GM12801 (cell line): ENCODE measurements around the gene ARHGAP26.

ENCODE experiments used
- CTCF ChIP-seq: IDR thresholded peaks from one replicate; pipeline ENCODE4 v1.5.1; 2011; ENCODE audit warnings: control low read depth; ENCODE audit not compliant: insufficient read length; ENCODE audit errors: extremely low read depth

ARHGAP26 gene

GRCh38 chr5:142939006-142939405 lies 168.8 kb downstream of the ARHGAP26 start:
- no peak for TF ChIP-seq CTCF

GRCh38 chr5:142939884-142940283 lies 169.7 kb downstream of the ARHGAP26 start:
- no peak for TF ChIP-seq CTCF

GRCh38 chr5:142941245-142941644 lies 171.1 kb downstream of the ARHGAP26 start:
- TF ChIP-seq CTCF = no peak

GRCh38 chr5:142942901-142943300 lies 172.7 kb downstream of the ARHGAP26 start:
- TF ChIP-seq CTCF = no peak

GRCh38 chr5:142944140-142944539 lies 174.0 kb downstream of the ARHGAP26 start:
- TF ChIP-seq CTCF = no peak

GRCh38 chr5:142945321-142945720 lies 175.1 kb downstream of the ARHGAP26 start:
- TF ChIP-seq CTCF = no peak

GRCh38 chr5:142945845-142946244 lies 175.7 kb downstream of the ARHGAP26 start:
- no peak for TF ChIP-seq CTCF
